HepG2 (cell line): ENCODE data around the gene MRPL48. TPM values are rescaled to one million over a fixed set of nuclear protein-coding genes. Genes with fewer than 3 reads are reported as not detected.
A peak's percentile ranks its signal among the peaks of the same experiment; 100 is the strongest.

Source experiments
- AKNA ChIP-seq: sonication (generic); formaldehyde crosslinking; IDR thresholded peaks from 2 replicates; pipeline ENCODE4 v1.4.0; 2020; ENCODE audit warnings: missing genetic modification reagents, borderline replicate concordance
- ATAD3A ChIP-seq: sonication (generic); formaldehyde crosslinking; IDR thresholded peaks from 2 replicates; pipeline ENCODE4 v1.4.0; 2020; ENCODE audit warnings: missing genetic modification reagents
- DBP ChIP-seq: sonication (generic); formaldehyde crosslinking; IDR thresholded peaks from 2 replicates; pipeline ENCODE4 v1.4.0; 2020; ENCODE audit warnings: missing genetic modification reagents; ENCODE audit errors: not compliant biosample characterization
- HDAC2 ChIP-seq: sonication (generic); formaldehyde crosslinking; IDR thresholded peaks from 2 replicates; pipeline ENCODE4 v1.4.0; 2020; ENCODE audit warnings: missing genetic modification reagents
- HNF4A ChIP-seq: sonication (generic); formaldehyde crosslinking; IDR thresholded peaks from 2 replicates; pipeline ENCODE4 v1.4.0; 2020; ENCODE audit warnings: missing genetic modification reagents
- MEIS1 ChIP-seq: sonication (generic); formaldehyde crosslinking; IDR thresholded peaks from 2 replicates; pipeline ENCODE4 v1.9.0; 2021; ENCODE audit warnings: mild to moderate bottlenecking, missing genetic modification reagents, moderate library complexity, borderline replicate concordance
- NAIF1 ChIP-seq: sonication (generic); formaldehyde crosslinking; IDR thresholded peaks from 2 replicates; pipeline ENCODE4 v1.5.0; 2020; ENCODE audit warnings: mild to moderate bottlenecking, missing genetic modification reagents, borderline replicate concordance
- TARDBP ChIP-seq: sonication (generic); formaldehyde crosslinking; IDR thresholded peaks from 2 replicates; pipeline ENCODE4 v1.8.0; 2022; ENCODE audit warnings: mild to moderate bottlenecking, missing genetic modification reagents
- TBX3 ChIP-seq: fragments of 450-650 bp; IDR thresholded peaks from 2 replicates; pipeline ENCODE4 v1.6.1; 2017; ENCODE audit warnings: antibody characterized with exemption, mild to moderate bottlenecking, inconsistent platforms, borderline replicate concordance
- ZIK1 ChIP-seq: sonication (generic); formaldehyde crosslinking; IDR thresholded peaks from 2 replicates; pipeline ENCODE4 v1.5.0; 2020; ENCODE audit warnings: mild to moderate bottlenecking, low read depth, missing genetic modification reagents, borderline replicate concordance
- ZNF17 ChIP-seq: sonication (generic); formaldehyde crosslinking; IDR thresholded peaks from 2 replicates; pipeline ENCODE4 v1.5.0; 2020; ENCODE audit warnings: mild to moderate bottlenecking, missing genetic modification reagents
- ZNF230 ChIP-seq: sonication (generic); formaldehyde crosslinking; IDR thresholded peaks from 2 replicates; pipeline ENCODE4 v1.4.0; 2020; ENCODE audit warnings: mild to moderate bottlenecking, missing genetic modification reagents
- ZNF234 ChIP-seq: sonication (generic); formaldehyde crosslinking; conservative IDR thresholded peaks from 2 replicates; pipeline ENCODE4 v1.5.1; 2020; ENCODE audit warnings: mild to moderate bottlenecking, missing genetic modification reagents
- ZNF350 ChIP-seq: sonication (generic); formaldehyde crosslinking; IDR thresholded peaks from 2 replicates; pipeline ENCODE4 v1.4.0; 2020; ENCODE audit warnings: mild to moderate bottlenecking, low read depth, missing genetic modification reagents, borderline replicate concordance
- ZNF644 ChIP-seq: IDR thresholded peaks from 2 replicates; pipeline ENCODE4 v1.6.1; 2016; ENCODE audit warnings: low read depth
- ZNF660 ChIP-seq: sonication (generic); formaldehyde crosslinking; IDR thresholded peaks from 2 replicates; pipeline ENCODE4 v1.5.1; 2020; ENCODE audit warnings: mild to moderate bottlenecking, low read depth, missing genetic modification reagents, borderline replicate concordance
- ZNF740 ChIP-seq: sonication (generic); formaldehyde crosslinking; IDR thresholded peaks from 2 replicates; pipeline ENCODE4 v1.4.0; 2020; ENCODE audit warnings: missing genetic modification reagents
- polyA plus RNA-seq, 8 experiments: library from polyadenylated mRNA; depleted of rRNA in 3 of 8; stranded (reverse) in 7 of 8; unstranded in 1 of 8; fragments of >200 nt; fragmentation: Illumina TruSeq in 4 of 8; extraction: Trizol in 4 of 8; gene quantifications; 2 replicates each; pipeline versions ENCODE4 v1.2.1 to v1.2.3, GENCODE V29; 2011 to 2016; ENCODE audit warnings: low read depth in 4 of 8, missing spikeins in 1 of 8, mixed read lengths in 1 of 8; ENCODE audit not compliant: insufficient read depth in 1 of 8
- total RNA-seq, 5 experiments: library from RNA; depleted of rRNA; stranded (reverse); fragments of >200 nt; fragmentation: Illumina TruSeq; extraction: Trizol; gene quantifications; 2 replicates each; pipeline ENCODE4 v1.2.3, GENCODE V29; 2016; ENCODE audit warnings: low read depth in 1 of 5
- TF ChIP-seq, protein P1 (sequence below): sonication (generic); formaldehyde crosslinking; IDR thresholded peaks from 2 replicates; pipeline ENCODE4 v1.4.0; 2020; ENCODE audit warnings: missing genetic modification reagents, borderline replicate concordance

MRPL48 gene
- total and polyA plus RNA-seq, 2 of the 13 experiments (the other 11 are each of a cell fraction or from before 2014, with no cell fraction given), result 61.2 to 67.9 TPM

DNA sequence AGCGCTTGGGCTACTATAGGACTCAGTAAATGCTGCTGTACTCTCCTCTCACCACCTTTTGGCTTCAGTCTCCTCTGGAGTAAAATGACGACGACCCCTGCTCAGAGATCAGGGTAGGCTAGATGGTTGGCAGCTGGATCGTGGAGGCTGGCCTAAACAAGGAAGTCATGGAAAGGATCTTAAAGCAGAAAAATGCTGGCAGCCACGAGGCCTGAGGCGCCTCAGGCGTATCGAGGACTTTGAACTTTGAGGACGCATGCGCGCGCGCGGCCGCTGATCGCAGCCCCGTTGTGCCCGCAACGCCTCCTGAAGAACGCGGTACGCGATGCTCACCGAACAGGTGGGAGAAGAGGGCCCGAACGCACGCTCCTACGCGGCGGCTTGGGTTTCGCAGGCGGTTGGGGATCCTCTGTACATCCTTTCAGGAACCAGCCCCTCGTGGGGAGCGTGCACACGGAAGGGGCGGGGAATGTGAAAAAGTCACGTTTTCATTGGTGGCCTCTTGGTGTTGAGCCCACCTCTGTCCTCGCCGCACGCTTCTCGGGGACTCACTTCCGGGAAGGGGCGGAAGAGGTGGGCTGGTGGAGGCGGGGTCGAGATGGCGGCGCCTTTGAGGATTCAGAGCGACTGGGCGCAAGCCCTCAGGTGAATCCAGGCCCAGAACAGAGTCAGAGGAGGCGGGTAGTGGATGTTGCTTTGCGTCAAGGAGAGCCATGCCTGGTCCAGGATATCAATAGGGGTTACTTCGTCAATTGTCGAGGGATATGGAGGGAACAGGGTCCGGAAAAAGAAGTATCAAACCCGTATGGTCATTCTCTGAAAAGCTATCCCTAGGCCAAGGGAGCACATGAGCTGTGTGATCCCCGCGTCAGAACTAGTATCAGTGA lies 89.0 kb downstream of the MRPL48 start, which contains the start of the genes COA4 and PAAF1 (continued):
- TF ChIP-seq ZNF350 (peak; percentile 90; the same call in 1 of the 2 replicates), DBP (CRISPR knock-in tag) (peak; percentile 9), HDAC2 (CRISPR knock-in tag) (peak; percentile 83), TBX3 (0 out of 2 replicates have a peak, but pooled peaks have one; percentile 38), ZNF234 (CRISPR knock-in tag) (no peak; the same call in 1 of the 2 replicates), ATAD3A (CRISPR knock-in tag) (no peak), ZNF660 (no peak), ZNF230 (CRISPR knock-in tag) (peak; percentile 34; the same call in 1 of the 2 replicates), ZNF740 (no peak), ZIK1 (CRISPR knock-in tag) (peak; percentile 98), ZNF17 (CRISPR knock-in tag) (0 out of 2 replicates have a peak, but pooled peaks have one; percentile 37), TARDBP (CRISPR knock-in tag) (peak; percentile 79), MEIS1 (CRISPR knock-in tag) (0 out of 2 replicates have a peak, but pooled peaks have one; percentile 31), HNF4A (CRISPR knock-in tag) (peak; percentile 91), NAIF1 (CRISPR knock-in tag) (no peak; the same call in 1 of the 2 replicates), ZNF644 (no peak), AKNA (no peak)
- TF ChIP-seq, protein P1, sequence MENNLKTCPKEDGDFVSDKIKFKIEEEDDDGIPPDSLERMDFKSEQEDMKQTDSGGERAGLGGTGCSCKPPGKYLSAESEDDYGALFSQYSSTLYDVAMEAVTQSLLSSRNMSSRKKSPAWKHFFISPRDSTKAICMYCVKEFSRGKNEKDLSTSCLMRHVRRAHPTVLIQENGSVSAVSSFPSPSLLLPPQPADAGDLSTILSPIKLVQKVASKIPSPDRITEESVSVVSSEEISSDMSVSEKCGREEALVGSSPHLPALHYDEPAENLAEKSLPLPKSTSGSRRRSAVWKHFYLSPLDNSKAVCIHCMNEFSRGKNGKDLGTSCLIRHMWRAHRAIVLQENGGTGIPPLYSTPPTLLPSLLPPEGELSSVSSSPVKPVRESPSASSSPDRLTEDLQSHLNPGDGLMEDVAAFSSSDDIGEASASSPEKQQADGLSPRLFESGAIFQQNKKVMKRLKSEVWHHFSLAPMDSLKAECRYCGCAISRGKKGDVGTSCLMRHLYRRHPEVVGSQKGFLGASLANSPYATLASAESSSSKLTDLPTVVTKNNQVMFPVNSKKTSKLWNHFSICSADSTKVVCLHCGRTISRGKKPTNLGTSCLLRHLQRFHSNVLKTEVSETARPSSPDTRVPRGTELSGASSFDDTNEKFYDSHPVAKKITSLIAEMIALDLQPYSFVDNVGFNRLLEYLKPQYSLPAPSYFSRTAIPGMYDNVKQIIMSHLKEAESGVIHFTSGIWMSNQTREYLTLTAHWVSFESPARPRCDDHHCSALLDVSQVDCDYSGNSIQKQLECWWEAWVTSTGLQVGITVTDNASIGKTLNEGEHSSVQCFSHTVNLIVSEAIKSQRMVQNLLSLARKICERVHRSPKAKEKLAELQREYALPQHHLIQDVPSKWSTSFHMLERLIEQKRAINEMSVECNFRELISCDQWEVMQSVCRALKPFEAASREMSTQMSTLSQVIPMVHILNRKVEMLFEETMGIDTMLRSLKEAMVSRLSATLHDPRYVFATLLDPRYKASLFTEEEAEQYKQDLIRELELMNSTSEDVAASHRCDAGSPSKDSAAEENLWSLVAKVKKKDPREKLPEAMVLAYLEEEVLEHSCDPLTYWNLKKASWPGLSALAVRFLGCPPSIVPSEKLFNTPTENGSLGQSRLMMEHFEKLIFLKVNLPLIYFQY, result no peak
